CD4-positive, alpha-beta T cell treated with Interleukin-12 subunit alpha and Interleukin-12 subunit beta, for 1 hour (primary cell): ENCODE results near the gene OLA1.

ENCODE experiments used
- DNase-seq: peaks from one replicate; pipeline ENCODE4 v3.0.0-alpha.2; 2020

Gene OLA1

DNA sequence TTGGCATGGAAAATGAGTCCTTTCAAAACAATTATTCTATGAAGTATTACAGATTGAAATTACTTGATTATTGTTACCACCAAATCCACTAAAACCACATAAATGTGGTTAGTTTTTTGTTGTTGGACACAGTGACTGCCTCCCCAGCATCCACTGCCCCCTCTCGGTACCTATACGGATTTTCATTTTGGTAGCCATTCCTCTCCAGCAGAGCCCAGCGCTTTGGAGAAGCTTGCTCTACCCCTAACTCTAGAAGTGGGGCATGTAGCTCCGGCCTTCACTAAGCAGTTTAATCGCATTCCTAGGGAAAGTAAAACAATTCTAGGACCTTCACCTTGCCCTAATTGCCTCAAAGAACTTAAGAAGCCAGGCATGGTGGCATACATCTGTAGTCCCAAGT, 24.2 kb downstream of the OLA1 start:
- no peak for DNase-seq

- no peak for DNase-seq
Measured at GRCh38 chr2:174223388-174223787, 24.9 kb downstream of the OLA1 start.

- no peak for DNase-seq
Measured at GRCh38 chr2:174222154-174222553, 26.2 kb downstream of the OLA1 start.

DNA sequence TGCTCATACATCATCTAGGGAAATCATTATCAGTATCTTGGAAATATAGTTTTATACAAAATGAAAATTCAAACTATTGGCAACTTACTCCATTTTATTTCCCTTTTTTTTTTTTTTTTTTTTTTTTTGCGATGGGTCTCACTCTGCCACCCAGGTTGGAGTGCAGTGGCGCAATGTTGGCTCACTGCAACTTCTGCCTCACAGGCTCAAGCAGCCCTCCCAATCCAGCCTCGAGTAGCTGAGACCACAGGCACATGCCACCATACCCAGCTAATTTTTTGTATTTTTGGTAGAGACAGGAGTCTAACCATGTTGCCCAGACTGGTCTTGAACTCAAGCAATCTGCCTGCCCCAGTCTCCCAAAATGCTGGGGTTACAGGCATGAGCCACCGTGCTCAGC, 29.0 kb downstream of the OLA1 start:
- DNase-seq, result no peak

- DNase-seq, result no peak
Measured at GRCh38 chr2:174218773-174219172, 29.6 kb downstream of the OLA1 start.

GRCh38 chr2:174217869-174218268, 30.5 kb downstream of the OLA1 start:
- DNase-seq, result no peak

- no peak for DNase-seq
Measured at GRCh38 chr2:174211954-174212353, 36.4 kb downstream of the OLA1 start.

DNA sequence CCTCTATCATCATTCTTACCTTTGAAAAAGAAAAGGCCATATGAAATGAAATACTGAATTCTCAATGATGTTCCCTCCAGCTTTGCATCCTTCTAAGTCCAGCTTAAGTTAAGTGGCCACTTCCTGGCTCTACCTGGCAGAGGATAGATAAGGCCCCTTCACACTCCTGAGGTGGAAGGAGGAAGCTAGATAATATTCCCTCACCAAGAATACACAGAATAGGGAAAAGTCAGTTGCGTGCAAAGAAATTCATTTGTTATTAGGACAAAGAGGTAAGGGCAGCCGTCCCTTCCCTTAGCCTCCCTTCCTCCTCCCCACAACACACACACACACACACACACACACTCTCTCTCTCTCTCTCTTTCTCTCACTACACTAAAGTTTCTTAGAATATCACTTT, 37.5 kb downstream of the OLA1 start:
- no peak for DNase-seq

GRCh38 chr2:174209325-174209724, 39.0 kb downstream of the OLA1 start:
- DNase-seq, result no peak

GRCh38 chr2:174208026-174208425, 40.3 kb downstream of the OLA1 start:
- no peak for DNase-seq

DNA sequence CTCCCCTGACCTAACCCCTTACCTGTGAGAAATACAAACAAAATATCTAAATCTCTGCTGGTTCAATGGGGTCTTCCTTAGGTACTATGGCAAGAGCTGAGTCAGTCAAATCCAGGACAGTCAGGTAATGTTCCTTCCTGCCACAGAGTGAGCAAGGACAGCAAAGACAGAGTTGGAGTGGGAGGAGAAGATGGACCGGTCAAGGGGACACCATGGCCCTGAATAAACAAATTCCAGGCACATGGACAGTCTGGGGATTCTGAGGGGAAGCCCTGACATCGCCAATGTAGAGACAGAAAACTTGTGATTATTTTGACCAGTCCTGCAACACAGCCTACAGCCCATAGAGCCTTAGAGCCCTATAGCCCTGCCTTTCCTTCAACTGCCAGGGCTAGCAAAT, 42.8 kb downstream of the OLA1 start:
- DNase-seq, result no peak

- no peak for DNase-seq
Measured at GRCh38 chr2:174202188-174202587, 46.1 kb downstream of the OLA1 start.

GRCh38 chr2:174198846-174199564, 49.3 kb downstream of the OLA1 start:
- DNase-seq, result no peak

- no peak for DNase-seq
Measured at GRCh38 chr2:174195253-174195652, 53.1 kb downstream of the OLA1 start.

DNA sequence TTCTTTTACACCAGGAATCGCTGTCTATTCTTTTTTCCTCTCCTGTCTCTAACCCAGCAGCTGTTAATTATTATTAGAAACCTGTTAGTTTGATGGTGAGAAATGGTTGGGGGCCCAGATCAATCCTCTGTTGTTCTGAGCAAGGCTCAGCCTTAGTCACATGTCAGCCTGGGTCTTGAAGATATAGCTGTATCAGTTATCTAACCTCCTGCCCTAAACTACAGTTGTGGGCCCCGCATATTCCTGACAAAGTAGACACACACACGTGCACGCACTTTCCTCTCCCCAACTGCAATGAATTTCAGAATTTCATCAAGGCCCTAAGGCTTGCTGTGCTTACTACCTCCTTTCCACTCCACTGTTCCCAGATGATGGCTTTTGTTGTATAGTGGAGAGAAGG, 54.6 kb downstream of the OLA1 start:
- DNase-seq, result no peak

DNA sequence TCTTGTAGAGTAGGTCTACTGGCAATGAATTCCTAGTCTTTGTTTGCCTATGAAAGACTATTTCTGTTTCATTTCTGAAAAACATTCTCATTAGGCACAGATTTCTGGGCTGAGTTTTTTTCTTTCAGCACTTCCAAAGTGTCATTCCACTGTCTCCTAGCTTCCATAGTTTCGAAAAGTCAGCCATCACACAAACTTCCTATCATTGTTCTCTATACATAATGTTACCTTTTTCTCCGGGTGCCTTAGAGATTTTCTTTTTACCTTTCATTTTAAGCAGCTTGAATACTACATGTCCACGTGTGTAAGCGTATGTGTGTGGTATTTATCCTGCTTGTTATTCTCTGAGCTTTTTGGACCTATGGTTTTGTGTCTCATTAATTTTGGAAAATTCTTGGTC, 55.7 kb downstream of the OLA1 start:
- no peak for DNase-seq

DNA sequence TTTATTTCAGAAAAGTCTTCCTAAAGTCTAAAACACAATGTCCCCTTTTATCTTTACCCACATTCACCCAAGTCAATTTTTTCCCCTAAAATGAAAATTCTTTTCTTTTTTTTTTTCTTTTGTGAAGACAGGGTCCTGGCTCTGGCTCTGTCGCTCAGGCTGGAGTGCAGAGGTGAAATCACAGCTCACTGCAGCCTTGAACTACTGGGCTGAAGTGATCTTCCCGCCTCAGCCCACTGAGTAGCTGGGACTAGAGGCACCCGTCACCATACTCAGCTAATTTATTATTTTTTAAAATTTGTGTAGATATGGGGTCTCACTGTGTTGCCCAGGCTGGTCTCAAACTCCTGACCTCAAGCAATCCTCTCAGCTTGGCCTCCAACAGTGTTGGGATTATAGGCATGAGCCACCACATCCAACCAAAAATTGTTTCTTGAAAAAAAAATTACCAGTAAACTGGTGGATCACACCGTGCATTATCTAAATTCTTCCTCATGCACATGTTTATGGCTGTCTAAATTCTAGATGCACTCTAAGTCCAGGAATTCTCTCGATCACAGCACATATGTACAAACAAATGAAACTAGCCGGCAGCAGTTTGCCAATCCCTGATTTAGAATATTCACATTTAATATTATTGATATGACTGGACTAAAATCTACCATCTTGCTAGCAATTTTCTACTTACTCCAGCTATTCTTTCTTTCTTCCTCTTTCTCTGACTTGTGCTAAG, 56.8 kb downstream of the OLA1 start:
- no peak for DNase-seq

DNA sequence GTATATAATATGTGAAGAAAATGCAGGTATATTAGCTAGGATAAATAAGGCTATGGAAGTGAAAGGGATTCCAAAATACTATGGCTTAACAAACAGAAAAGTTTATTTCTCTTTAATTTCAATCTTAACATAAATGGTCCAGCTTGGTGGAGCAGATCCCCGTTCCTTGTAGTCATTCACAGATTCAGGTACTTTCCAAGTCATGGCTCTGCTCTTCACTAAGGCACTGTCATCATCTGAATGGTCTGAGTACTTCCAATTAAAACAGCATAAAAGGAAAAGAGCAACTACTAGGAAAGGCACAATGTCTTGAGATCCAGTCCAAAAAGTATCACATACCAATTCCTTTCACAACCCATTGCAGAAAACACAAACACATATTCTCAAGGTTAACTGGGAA, 63.4 kb downstream of the OLA1 start:
- DNase-seq, result no peak

- no peak for DNase-seq
Measured at GRCh38 chr2:174184504-174184903, 63.8 kb downstream of the OLA1 start.

DNA sequence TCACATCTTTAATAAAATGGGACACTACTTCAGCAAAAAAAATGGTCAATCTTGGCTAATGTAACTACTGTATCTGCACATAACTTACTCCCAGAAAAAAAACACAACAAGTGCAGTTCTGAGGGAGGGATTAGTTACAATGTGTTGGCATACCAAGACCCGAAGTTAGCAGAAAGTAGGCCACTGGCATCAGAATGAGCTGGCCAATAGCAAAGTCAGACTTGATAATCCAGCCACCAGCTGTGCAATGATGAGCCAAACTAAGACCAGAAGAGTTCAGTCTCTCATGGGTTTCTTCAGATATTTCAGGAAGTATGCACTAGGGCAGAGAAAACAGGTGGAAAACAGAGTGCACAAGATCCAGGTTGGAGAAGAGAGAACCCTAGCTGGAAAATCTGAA, 65.3 kb downstream of the OLA1 start:
- DNase-seq, result no peak

DNA sequence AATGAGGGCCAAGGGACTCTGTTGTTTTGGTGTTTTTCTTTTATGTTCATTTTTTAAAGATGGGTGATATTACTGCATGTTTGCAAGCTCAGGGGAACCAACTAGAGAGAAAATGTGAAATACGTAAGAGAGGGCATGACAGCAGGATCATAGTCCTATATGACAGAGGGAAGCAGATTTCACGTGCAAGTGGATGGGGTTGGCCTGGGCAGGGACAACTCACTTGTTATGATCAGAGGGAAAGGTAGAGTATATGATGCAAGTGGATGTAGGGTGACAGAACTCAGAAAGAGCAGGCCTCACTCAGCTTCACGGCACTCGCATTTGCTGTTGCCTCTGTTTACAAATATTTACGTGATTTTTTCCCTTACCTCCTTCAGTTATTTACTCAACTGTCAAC, 67.0 kb downstream of the OLA1 start:
- DNase-seq, result no peak

- DNase-seq, result no peak
Measured at GRCh38 chr2:174180726-174181236, 67.6 kb downstream of the OLA1 start.

- no peak for DNase-seq
Measured at GRCh38 chr2:174180165-174180724, 68.1 kb downstream of the OLA1 start.

DNA sequence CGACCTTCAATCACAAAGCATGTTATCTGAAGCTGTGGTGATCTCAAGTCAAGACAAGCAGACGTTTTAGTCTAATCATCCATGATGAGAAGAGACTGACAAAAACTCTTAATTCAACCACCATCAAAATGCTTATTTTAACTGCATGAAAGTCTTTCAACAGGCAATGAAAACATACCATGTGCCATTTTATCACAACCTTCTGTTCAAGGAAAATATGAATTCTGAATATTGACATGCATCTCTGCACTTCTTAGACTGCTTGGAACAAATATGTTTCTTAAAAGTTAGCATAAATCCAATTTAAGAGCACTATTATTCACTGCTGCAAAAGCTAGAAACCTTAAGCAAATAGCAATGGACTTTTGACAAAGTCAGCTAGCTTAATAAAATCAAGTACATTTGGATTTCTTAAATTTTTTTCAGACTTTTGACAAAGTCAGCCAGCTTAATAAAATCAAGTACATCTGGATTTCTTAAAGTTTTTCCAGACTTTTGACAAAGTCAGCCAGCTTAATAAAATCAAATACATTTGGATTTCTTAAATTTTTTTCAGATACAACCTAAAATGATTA, 70.9 kb downstream of the OLA1 start:
- no peak for DNase-seq
